Ovary (tissue), 3 donors: Measurements from ENCODE around the gene KLC3.

Experiments
- CTCF ChIP-seq, 3 donors: fragments of 450-650 bp in 2 of 3; fragments of 200-600 bp in 1 of 3; IDR thresholded peaks; one replicate each; pipeline versions ENCODE4 v1.5.1 to v1.8.0; 2016 to 2022; ENCODE audit warnings: antibody characterized with exemption in 3 of 3, mild to moderate bottlenecking in 1 of 3
- EP300 ChIP-seq: sonication (generic); formaldehyde crosslinking; IDR thresholded peaks from one replicate; pipeline ENCODE4 v1.6.1; 2017; ENCODE audit warnings: antibody characterized with exemption
- POLR2A ChIP-seq: fragments of 450-650 bp; IDR thresholded peaks from one replicate; pipeline ENCODE4 v1.6.1; 2017; ENCODE audit warnings: antibody characterized with exemption, mild to moderate bottlenecking, moderate library complexity
- donor health status: DM: no; HTN: no; CAD: no.

GRCh38 chr19:45306040-45306439 lies 34.5 kb upstream of the KLC3 start:
- TF ChIP-seq CTCF (IDR thresholded peaks at IDR 0.05) (no peak), POLR2A (no peak), EP300 (no peak)
